ENCODE measurements around the gene ZMAT2.
"Not testable (repeated sequence)": the region's sequence is repeated elsewhere in the genome, so short reads cannot be mapped to it uniquely, and the experiment has no call there.

Gene ZMAT2

DNA sequence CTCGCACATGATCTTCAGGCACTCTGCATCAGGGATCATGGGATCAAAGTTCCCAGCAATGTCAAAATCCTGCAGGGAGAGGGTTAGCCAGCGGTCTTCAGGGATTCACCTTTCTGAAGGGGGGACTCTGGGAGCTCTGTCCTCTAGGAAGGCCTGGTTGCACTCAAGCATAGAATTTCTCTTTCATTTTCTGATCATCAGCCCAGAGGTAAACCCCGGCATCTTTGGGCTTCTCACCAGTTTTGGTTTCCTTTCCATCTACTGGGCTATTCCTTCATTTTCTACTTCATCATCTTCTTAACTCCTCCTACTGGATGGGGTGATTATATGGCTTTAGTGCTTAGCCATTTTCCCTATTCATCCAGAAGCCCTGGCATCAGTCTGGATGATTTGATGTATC, 22.3 kb upstream of the ZMAT2 start:
- H3K36me3 ChIP-seq (ENCODE audit: control insufficient read depth, insufficient read depth, low read length), result peaks cover 39% of the 10 kb centered on the region
- no peaks in the 10 kb centered on the region for H3K4me1 ChIP-seq (ENCODE audit: control insufficient read depth, insufficient read depth, low read length)
- H3K27me3 ChIP-seq (ENCODE audit: control insufficient read depth, insufficient read depth, low read length), result no peaks in the 10 kb centered on the region
- no peak overlapping the region for H3K27ac ChIP-seq (ENCODE audit: low read depth, low read length)
- H3K9ac ChIP-seq (ENCODE audit: low read length), result no peak overlapping the region
- no peak overlapping the region for H3K4me3 ChIP-seq (ENCODE audit: low read length)

DNA sequence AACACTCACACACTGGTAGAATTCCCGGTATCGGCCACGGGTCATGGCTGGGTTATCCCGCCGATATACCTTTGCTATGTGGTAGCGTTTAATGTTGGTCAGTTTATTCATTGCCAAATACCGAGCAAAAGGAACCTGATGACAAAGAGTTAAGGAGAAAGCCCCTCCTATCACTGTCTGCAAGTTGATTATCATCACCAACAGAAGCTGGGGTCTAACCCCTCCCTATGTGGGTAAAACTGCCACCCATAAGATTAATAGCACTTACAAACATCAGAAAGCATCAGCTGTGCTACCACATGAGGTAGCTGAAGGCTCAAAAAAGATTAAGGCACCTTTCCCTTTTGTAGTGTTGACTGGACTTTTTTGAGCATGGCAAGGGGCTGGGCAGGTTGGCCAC, 21.3 kb upstream of the ZMAT2 start:
- H3K4me1 ChIP-seq (ENCODE audit: control insufficient read depth, insufficient read depth, low read length), result no peaks in the 10 kb centered on the region
- H3K27ac ChIP-seq (ENCODE audit: low read depth, low read length), result no peak overlapping the region
- no peak overlapping the region for H3K9ac ChIP-seq (ENCODE audit: low read length)
- no peak overlapping the region for H3K4me3 ChIP-seq (ENCODE audit: low read length)
- no peaks in the 10 kb centered on the region for H3K27me3 ChIP-seq (ENCODE audit: control insufficient read depth, insufficient read depth, low read length)
- peaks cover 40% of the 10 kb centered on the region for H3K36me3 ChIP-seq (ENCODE audit: control insufficient read depth, insufficient read depth, low read length)

DNA sequence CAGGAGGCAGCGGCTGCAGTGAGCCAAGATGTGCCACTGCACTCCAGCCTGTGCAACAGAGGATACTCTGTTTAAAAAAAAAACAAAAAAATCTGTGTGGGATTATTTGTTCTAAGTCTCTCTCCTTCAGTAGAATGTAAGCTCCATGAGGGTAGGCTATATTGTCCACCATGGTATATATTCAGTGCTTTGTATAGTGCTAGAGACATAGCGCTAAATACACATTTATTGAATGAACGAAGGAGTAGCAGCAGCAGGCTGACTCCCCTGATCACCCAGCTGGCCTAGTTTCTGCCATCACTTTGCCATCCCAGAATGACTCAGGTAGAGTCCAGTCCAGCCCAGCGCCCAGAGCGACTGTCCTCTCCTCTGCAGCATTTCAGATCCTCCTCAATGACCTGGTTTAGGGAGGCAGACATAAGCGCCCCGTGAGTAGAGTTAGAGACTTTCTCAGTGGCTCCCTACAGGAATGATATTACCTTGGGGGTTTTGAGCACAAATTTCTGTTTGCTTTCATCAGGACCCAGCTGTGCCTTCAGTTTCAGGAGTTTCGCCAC, 9.8 kb upstream of the ZMAT2 start:
- no peaks in the 10 kb centered on the region for H3K27me3 ChIP-seq (ENCODE audit: control insufficient read depth, insufficient read depth, low read length)
- peak overlapping the region; percentile 80 for H3K27ac ChIP-seq (ENCODE audit: low read depth, low read length)
- H3K4me1 ChIP-seq (ENCODE audit: control insufficient read depth, insufficient read depth, low read length), result peaks cover 12% of the 10 kb centered on the region
- H3K36me3 ChIP-seq (ENCODE audit: control insufficient read depth, insufficient read depth, low read length), result peaks cover 7% of the 10 kb centered on the region
- H3K4me3 ChIP-seq (ENCODE audit: low read length), result peak overlapping the region; percentile 98
- H3K9ac ChIP-seq (ENCODE audit: low read length), result peak overlapping the region; percentile 93

DNA sequence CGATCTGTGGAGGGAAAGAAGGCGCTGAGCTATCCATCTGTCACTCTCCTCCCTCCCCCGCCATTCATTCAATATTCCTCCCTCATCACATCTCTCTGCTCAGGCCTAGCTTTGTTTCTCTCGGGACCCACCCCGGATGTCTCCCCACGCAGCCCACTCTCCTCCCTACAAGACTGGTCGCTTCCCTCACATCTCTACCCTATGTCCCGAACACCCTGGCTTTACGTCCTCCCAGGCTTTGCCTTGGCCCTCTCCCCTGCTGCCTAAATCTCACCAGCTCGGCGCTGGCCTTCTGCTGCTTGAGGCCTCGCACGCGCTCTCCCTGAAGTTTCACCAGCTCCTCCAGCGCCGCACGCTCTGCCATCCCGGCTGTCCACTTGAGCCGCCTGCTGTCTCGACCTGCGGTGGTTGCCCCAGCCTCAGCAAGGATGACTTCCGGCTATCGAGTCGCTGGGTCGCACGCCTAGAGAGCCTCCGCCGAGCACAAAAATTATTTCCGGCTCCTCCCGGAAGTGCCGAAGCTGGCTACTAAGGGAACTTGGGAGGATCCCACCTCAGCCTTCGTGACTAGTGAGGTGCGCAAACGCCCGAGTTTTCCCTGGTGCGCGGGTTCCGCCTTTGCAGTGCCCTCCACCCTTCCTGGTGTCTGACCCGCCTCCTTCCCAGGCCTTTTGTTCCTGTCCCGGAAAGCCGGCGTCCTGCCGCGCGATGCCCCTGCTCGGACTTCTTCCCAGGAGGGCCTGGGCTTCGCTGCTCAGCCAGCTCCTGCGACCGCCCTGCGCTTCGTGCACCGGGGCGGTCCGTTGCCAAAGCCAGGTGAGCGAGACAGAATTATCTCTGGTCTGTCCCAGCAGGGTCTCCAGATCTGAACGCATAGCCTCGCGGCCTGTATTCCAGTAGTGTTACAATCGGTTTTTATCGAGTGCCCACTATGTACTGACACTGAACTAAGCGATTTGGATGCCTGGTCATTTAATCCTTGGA, 9.0 kb upstream of the ZMAT2 start, which contains the start of the genes HARS1 and HARS2:
TSS of gene HARS1 (minus strand) at position 430 of the 984 bp plus-strand sequence. CDS start at position 364, 66 bp downstream.
TSS of gene HARS2 (plus strand) at position 515 of the 984 bp plus-strand sequence. CDS start at position 709, 194 bp downstream.
- no peaks in the 10 kb centered on the region for H3K27me3 ChIP-seq (ENCODE audit: control insufficient read depth, insufficient read depth, low read length)
- peaks cover 15% of the 10 kb centered on the region for H3K36me3 ChIP-seq (ENCODE audit: control insufficient read depth, insufficient read depth, low read length)
- H3K27ac ChIP-seq (ENCODE audit: low read depth, low read length), result peak within 1 kb of the TSS; percentile 80
- H3K4me1 ChIP-seq (ENCODE audit: control insufficient read depth, insufficient read depth, low read length), result peaks cover 12% of the 10 kb centered on the region
- peak within 1 kb of the TSS; percentile 98 for H3K4me3 ChIP-seq (ENCODE audit: low read length)
- peak within 1 kb of the TSS; percentile 93 for H3K9ac ChIP-seq (ENCODE audit: low read length)

DNA sequence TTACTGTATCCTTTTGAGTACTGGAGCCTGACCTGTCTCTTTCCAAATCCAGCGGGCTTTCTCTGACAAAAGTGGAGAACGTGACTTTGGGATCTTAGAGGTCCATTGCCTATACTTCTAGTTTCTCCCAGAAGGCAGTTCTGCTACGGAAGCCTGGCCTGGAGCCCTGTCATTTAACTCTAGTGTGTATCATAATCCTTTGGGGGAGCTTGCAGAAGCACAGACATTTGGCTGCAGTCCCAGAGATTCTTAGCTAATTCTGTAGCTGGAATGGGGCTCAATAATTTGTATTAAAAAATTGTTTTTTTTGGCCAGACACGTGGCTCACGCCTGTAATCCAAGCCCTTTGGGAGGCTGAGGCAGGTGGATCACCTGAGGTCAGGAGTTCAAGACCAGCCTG, 6.0 kb upstream of the ZMAT2 start:
- no peak overlapping the region for H3K9ac ChIP-seq (ENCODE audit: low read length)
- H3K27ac ChIP-seq (ENCODE audit: low read depth, low read length), result no peak overlapping the region
- H3K4me1 ChIP-seq (ENCODE audit: control insufficient read depth, insufficient read depth, low read length), result peaks cover 12% of the 10 kb centered on the region
- no peak overlapping the region for H3K4me3 ChIP-seq (ENCODE audit: low read length)
- no peaks in the 10 kb centered on the region for H3K27me3 ChIP-seq (ENCODE audit: control insufficient read depth, insufficient read depth, low read length)
- H3K36me3 ChIP-seq (ENCODE audit: control insufficient read depth, insufficient read depth, low read length), result peaks cover 35% of the 10 kb centered on the region

GRCh38 chr5:140696891-140697492, 3.3 kb upstream of the ZMAT2 start:
- Histone ChIP-seq H3K27ac (ENCODE audit: low read depth, low read length) (no peak overlapping the region), H3K36me3 (ENCODE audit: control insufficient read depth, insufficient read depth, low read length) (peaks cover 35% of the 10 kb centered on the region), H3K27me3 (ENCODE audit: control insufficient read depth, insufficient read depth, low read length) (no peaks in the 10 kb centered on the region), H3K4me3 (ENCODE audit: low read length) (no peak overlapping the region), H3K9ac (ENCODE audit: low read length) (no peak overlapping the region), H3K4me1 (ENCODE audit: control insufficient read depth, insufficient read depth, low read length) (peaks cover 16% of the 10 kb centered on the region)

GRCh38 chr5:140707812-140708211, 7.6 kb downstream of the ZMAT2 start:
- Histone ChIP-seq H3K36me3 (ENCODE audit: control insufficient read depth, insufficient read depth, low read length) (peaks cover 16% of the 10 kb centered on the region), H3K9ac (ENCODE audit: low read length) (no peak overlapping the region), H3K4me1 (ENCODE audit: control insufficient read depth, insufficient read depth, low read length) (no peaks in the 10 kb centered on the region), H3K4me3 (ENCODE audit: low read length) (no peak overlapping the region), H3K27me3 (ENCODE audit: control insufficient read depth, insufficient read depth, low read length) (no peaks in the 10 kb centered on the region), H3K27ac (ENCODE audit: low read depth, low read length) (no peak overlapping the region)

- not testable (repeated sequence) for H3K27me3 ChIP-seq (ENCODE audit: control insufficient read depth, insufficient read depth, low read length); H3K9ac ChIP-seq (ENCODE audit: low read length); H3K4me1 ChIP-seq (ENCODE audit: control insufficient read depth, insufficient read depth, low read length); H3K4me3 ChIP-seq (ENCODE audit: low read length); H3K27ac ChIP-seq (ENCODE audit: low read depth, low read length)
- peaks cover 13% of the 10 kb centered on the region for H3K36me3 ChIP-seq (ENCODE audit: control insufficient read depth, insufficient read depth, low read length)
These were observed 8.5 kb downstream of the ZMAT2 start for GRCh38 chr5:140708787-140709186.

- H3K36me3 ChIP-seq (ENCODE audit: control insufficient read depth, insufficient read depth, low read length), result peaks cover 4% of the 10 kb centered on the region
These were observed 10.8 kb downstream of the ZMAT2 start for GRCh38 chr5:140710899-140711552.

GRCh38 chr5:140711794-140712193, 11.5 kb downstream of the ZMAT2 start:
- no peaks in the 10 kb centered on the region for H3K4me1 ChIP-seq (ENCODE audit: control insufficient read depth, insufficient read depth, low read length)
- no peaks in the 10 kb centered on the region for H3K36me3 ChIP-seq (ENCODE audit: control insufficient read depth, insufficient read depth, low read length)
- H3K27ac ChIP-seq (ENCODE audit: low read depth, low read length), result no peak overlapping the region
- H3K9ac ChIP-seq (ENCODE audit: low read length), result no peak overlapping the region
- no peaks in the 10 kb centered on the region for H3K27me3 ChIP-seq (ENCODE audit: control insufficient read depth, insufficient read depth, low read length)
- no peak overlapping the region for H3K4me3 ChIP-seq (ENCODE audit: low read length)

More at GRCh38 chr5:140710899-140711552, 10.8 kb downstream of the ZMAT2 start:
- no peaks in the 10 kb centered on the region for H3K4me1 ChIP-seq (ENCODE audit: control insufficient read depth, insufficient read depth, low read length)
- peak overlapping the region; percentile 70 for H3K27ac ChIP-seq (ENCODE audit: low read depth, low read length)
- peak overlapping the region; percentile 46 for H3K9ac ChIP-seq (ENCODE audit: low read length)
- H3K27me3 ChIP-seq (ENCODE audit: control insufficient read depth, insufficient read depth, low read length), result no peaks in the 10 kb centered on the region
- H3K4me3 ChIP-seq (ENCODE audit: low read length), result peak overlapping the region; percentile 75

- no peak overlapping the region for H3K9ac ChIP-seq (ENCODE audit: low read length)
- no peaks in the 10 kb centered on the region for H3K27me3 ChIP-seq (ENCODE audit: control insufficient read depth, insufficient read depth, low read length)
- H3K4me3 ChIP-seq (ENCODE audit: low read length), result no peak overlapping the region
- H3K27ac ChIP-seq (ENCODE audit: low read depth, low read length), result no peak overlapping the region
- H3K36me3 ChIP-seq (ENCODE audit: control insufficient read depth, insufficient read depth, low read length), result no peaks in the 10 kb centered on the region
- H3K4me1 ChIP-seq (ENCODE audit: control insufficient read depth, insufficient read depth, low read length), result no peaks in the 10 kb centered on the region
These were observed 13.4 kb downstream of the ZMAT2 start for GRCh38 chr5:140713562-140714094.

DNA sequence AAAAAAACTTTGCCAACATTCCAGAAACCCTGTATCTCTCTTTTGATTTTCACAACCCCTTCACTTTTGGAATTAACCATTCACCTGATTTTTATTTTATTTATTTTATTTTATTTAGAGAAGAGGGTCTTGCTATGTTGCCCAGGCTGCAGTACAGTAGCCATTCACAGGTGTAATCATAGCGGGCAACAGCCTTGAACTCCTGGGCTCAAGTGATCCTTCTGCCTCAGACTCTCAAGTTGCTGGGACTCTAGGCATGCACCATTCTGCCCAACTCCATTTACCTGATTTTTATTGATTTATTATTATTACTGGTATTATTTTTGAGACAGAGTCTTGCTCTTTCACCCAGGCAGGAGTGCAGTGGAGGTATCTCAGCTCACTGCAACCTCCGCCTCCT, 16.0 kb downstream of the ZMAT2 start:
- not testable (repeated sequence) for H3K9ac ChIP-seq (ENCODE audit: low read length); H3K4me1 ChIP-seq (ENCODE audit: control insufficient read depth, insufficient read depth, low read length); H3K27me3 ChIP-seq (ENCODE audit: control insufficient read depth, insufficient read depth, low read length); H3K4me3 ChIP-seq (ENCODE audit: low read length); H3K36me3 ChIP-seq (ENCODE audit: control insufficient read depth, insufficient read depth, low read length); H3K27ac ChIP-seq (ENCODE audit: low read depth, low read length)
